Ascending aorta (tissue), 2 donors: ENCODE results near the gene ITGB4. TPM values are rescaled to one million over a fixed set of nuclear protein-coding genes. Genes with fewer than 3 reads are reported as not detected.

Experiments used
- DNase-seq, 2 donors: peaks; one replicate each; pipeline ENCODE4 v3.0.0-alpha.2; 2019; ENCODE audit warnings: low spot score in 2 of 2
- H3K27ac ChIP-seq, 2 donors: fragments of 200-600 bp; sonication (generic); one replicate each; pipeline ENCODE4 v1.5.1; 2016 to 2017; ENCODE audit warnings: mild to moderate bottlenecking in 1 of 2
- H3K27me3 ChIP-seq: fragments of 200-600 bp; sonication (generic); one replicate; pipeline ENCODE4 v1.5.1; 2017
- H3K36me3 ChIP-seq, 2 donors: fragments of 200-600 bp; sonication (generic); one replicate each; pipeline ENCODE4 v1.5.1; 2016
- H3K4me1 ChIP-seq, 2 donors: fragments of 200-600 bp; sonication (generic); one replicate each; pipeline ENCODE4 v1.5.1; 2016 to 2017; ENCODE audit warnings: mild to moderate bottlenecking in 1 of 2
- H3K4me3 ChIP-seq, 2 donors: fragments of 200-600 bp; sonication (generic); one replicate each; pipeline ENCODE4 v1.5.1; 2016 to 2017; ENCODE audit warnings: mild to moderate bottlenecking in 1 of 2
- H3K9me3 ChIP-seq, 2 donors: fragments of 200-600 bp; sonication (generic); one replicate each; pipeline ENCODE4 v1.5.1; 2016
- intact Hi-C: fragments of 100-400 bp; cut with DNase I; formaldehyde crosslinking; loops from one replicate; pipeline ENCODE4 v1.15.1; 2023
- total RNA-seq: library from RNA; depleted of rRNA; stranded (reverse); fragments of >200 nt; gene quantifications from one replicate; pipeline ENCODE4 v1.1.0, GENCODE V29; 2016
- TF ChIP-seq, protein P1 (sequence below), 3 experiments: fragments of 200-600 bp in 2 of 3; fragments of 450-650 bp in 1 of 3; sonication (generic) in 2 of 3; IDR thresholded peaks; one replicate each; pipeline ENCODE4 v1.5.1; 2016 to 2019; ENCODE audit warnings: antibody characterized with exemption in 3 of 3, mild to moderate bottlenecking in 1 of 3, moderate library complexity in 1 of 3

ITGB4 gene
- total RNA-seq, 1 donor from 2014 or later: 152 TPM

GRCh38 chr17:75779987-75780889, 59.0 kb downstream of the ITGB4 start:
- H3K4me1 ChIP-seq: peaks cover 1 to 38% of the 10 kb centered on the region in 2 donors

GRCh38 chr17:75783069-75783783, 62.0 kb downstream of the ITGB4 start:
- TF ChIP-seq, protein P1, sequence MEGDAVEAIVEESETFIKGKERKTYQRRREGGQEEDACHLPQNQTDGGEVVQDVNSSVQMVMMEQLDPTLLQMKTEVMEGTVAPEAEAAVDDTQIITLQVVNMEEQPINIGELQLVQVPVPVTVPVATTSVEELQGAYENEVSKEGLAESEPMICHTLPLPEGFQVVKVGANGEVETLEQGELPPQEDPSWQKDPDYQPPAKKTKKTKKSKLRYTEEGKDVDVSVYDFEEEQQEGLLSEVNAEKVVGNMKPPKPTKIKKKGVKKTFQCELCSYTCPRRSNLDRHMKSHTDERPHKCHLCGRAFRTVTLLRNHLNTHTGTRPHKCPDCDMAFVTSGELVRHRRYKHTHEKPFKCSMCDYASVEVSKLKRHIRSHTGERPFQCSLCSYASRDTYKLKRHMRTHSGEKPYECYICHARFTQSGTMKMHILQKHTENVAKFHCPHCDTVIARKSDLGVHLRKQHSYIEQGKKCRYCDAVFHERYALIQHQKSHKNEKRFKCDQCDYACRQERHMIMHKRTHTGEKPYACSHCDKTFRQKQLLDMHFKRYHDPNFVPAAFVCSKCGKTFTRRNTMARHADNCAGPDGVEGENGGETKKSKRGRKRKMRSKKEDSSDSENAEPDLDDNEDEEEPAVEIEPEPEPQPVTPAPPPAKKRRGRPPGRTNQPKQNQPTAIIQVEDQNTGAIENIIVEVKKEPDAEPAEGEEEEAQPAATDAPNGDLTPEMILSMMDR (IDR thresholded peaks at IDR 0.05): peak; percentile 60 to 67 (median 66)
- peaks cover 9% of the 10 kb centered on the region in 2 donors for H3K36me3 ChIP-seq
- H3K4me1 ChIP-seq: peaks cover 4 to 31% of the 10 kb centered on the region in 2 donors
- intact Hi-C loops: no loop called here
- no peaks in the 10 kb centered on the region for H3K27me3 ChIP-seq
- no peaks in the 10 kb centered on the region for H3K9me3 ChIP-seq
- H3K27ac ChIP-seq: peak overlapping the region; percentile 99
- H3K4me3 ChIP-seq: peak overlapping the region in 1 of 2 donors; percentile 7
- DNase-seq: no peak

More at GRCh38 chr17:75779987-75780889, 59.0 kb downstream of the ITGB4 start:
- H3K27ac ChIP-seq: peak overlapping the region; percentile 36 to 99
- H3K4me3 ChIP-seq: no peak overlapping the region
- no peaks in the 10 kb centered on the region for H3K9me3 ChIP-seq
- intact Hi-C loops: loop anchor here (1.0 kb wide), 1 partner anchor 15 kb away; the partner anchor contains the start of gene GALK1
- TF ChIP-seq, protein P1 (IDR thresholded peaks at IDR 0.05): no peak
- DNase-seq: no peak
- no peaks in the 10 kb centered on the region for H3K27me3 ChIP-seq
- H3K36me3 ChIP-seq: peaks cover 26 to 39% of the 10 kb centered on the region in 2 donors

- TF ChIP-seq, protein P1 (IDR thresholded peaks at IDR 0.05): no peak
- H3K4me3 ChIP-seq: peak overlapping the region; percentile 72 to 73
- intact Hi-C loops: loop anchor here (2.0 kb wide), 3 partner anchors 43 to 113 kb away; partner anchors contain the start of genes TRIM65 and WBP2
- peak in 1 of 2 donors; percentile 75 for DNase-seq
- H3K9me3 ChIP-seq: no peaks in the 10 kb centered on the region
- peaks cover 4 to 31% of the 10 kb centered on the region in 2 donors for H3K4me1 ChIP-seq
- peak overlapping the region; percentile 99 for H3K27ac ChIP-seq
- H3K27me3 ChIP-seq: no peaks in the 10 kb centered on the region
- peaks cover 2% of the 10 kb centered on the region in 2 donors for H3K36me3 ChIP-seq
These were observed 62.7 kb downstream of the ITGB4 start for GRCh38 chr17:75783803-75784472.

- Histone ChIP-seq H3K4me3 (peak within 1 kb of the TSS; percentile 72 to 73), H3K4me1 (peaks cover 4 to 33% of the 10 kb centered on the region in 2 donors), H3K27ac (peak within 1 kb of the TSS; percentile 99), H3K9me3 (no peaks in the 10 kb centered on the region), H3K27me3 (no peaks in the 10 kb centered on the region), H3K36me3 (no peaks in the 10 kb centered on the region)
- peak; percentile 94 to 99 for DNase-seq
- TF ChIP-seq, protein P1 (IDR thresholded peaks at IDR 0.05): no peak
- intact Hi-C loops: loop anchor here (1.0 to 2.0 kb wide), 4 partner anchors 42 to 112 kb away; partner anchors contain the start of genes TRIM47, TRIM65 and WBP2
These were observed 63.3 kb downstream of the ITGB4 start, which contains the start of gene UNK for GRCh38 chr17:75784473-75785015. UNK (plus strand) TSS chr17:75784806; CDS start chr17:75784881, 75 bp downstream.
